LNCaP clone FGC (cell line): ENCODE data around the gene TBC1D8B.

Source experiments
- DNase-seq: peaks from one replicate; pipeline ENCODE4 v3.0.0-alpha.2; 2011; ENCODE audit warnings: low read depth
- H3K4me3 ChIP-seq: 2 replicates; pipeline ENCODE4 v1.5.1; 2011; ENCODE audit warnings: mild to moderate bottlenecking, low read depth, low read length, control low read depth
- CTCF ChIP-seq: IDR thresholded peaks from 2 replicates; pipeline ENCODE4 v1.5.1; 2012; ENCODE audit warnings: mild to moderate bottlenecking; ENCODE audit not compliant: control insufficient read depth, insufficient read depth; ENCODE audit errors: extremely low read depth

Gene TBC1D8B

GRCh38 chrX:106875151-106875550, 72.7 kb downstream of the TBC1D8B start:
- no peak for TF ChIP-seq CTCF
- H3K4me3 ChIP-seq: no peak overlapping the region
- DNase-seq: no peak

GRCh38 chrX:106889468-106889867, 87.0 kb downstream of the TBC1D8B start:
- H3K4me3 ChIP-seq: no peak overlapping the region
- peak; percentile 32 for DNase-seq
- TF ChIP-seq CTCF: no peak

GRCh38 chrX:106891762-106892460, 89.4 kb downstream of the TBC1D8B start:
- H3K4me3 ChIP-seq: no peak overlapping the region
- no peak for DNase-seq
- no peak for TF ChIP-seq CTCF

GRCh38 chrX:106894392-106894909, 92.0 kb downstream of the TBC1D8B start:
- DNase-seq: peak; percentile 22
- peak; percentile 85 for TF ChIP-seq CTCF
- no peak overlapping the region for H3K4me3 ChIP-seq

- no peak for TF ChIP-seq CTCF
- no peak for DNase-seq
- no peak overlapping the region for H3K4me3 ChIP-seq
Observed at GRCh38 chrX:106894978-106895452, 92.5 kb downstream of the TBC1D8B start.

GRCh38 chrX:106897259-106897658, 94.8 kb downstream of the TBC1D8B start:
- no peak for DNase-seq
- no peak overlapping the region for H3K4me3 ChIP-seq
- no peak for TF ChIP-seq CTCF

GRCh38 chrX:106898462-106898861, 96.0 kb downstream of the TBC1D8B start:
- DNase-seq: no peak
- H3K4me3 ChIP-seq: no peak overlapping the region
- peak; percentile 53 for TF ChIP-seq CTCF
